GM18951 (cell line): ENCODE data around the gene MOK.
"Not testable (repeated sequence)": the region's sequence is repeated elsewhere in the genome, so short reads cannot be mapped to it uniquely, and the experiment has no call there.

ENCODE experiments used
- POLR2A ChIP-seq: IDR thresholded peaks from 4 replicates; pipeline ENCODE4 v1.6.1; 2011; ENCODE audit warnings: mild to moderate bottlenecking; ENCODE audit not compliant: insufficient read length, insufficient read depth; ENCODE audit errors: extremely low read depth
- in situ Hi-C: fragments of 300-500 bp; cut with MboI; formaldehyde crosslinking; loops from one replicate; pipeline ENCODE4 v1.12.0; 2022; ENCODE audit warnings: low sequenced_read_pairs, mixed read lengths, inconsistent platforms; ENCODE audit not compliant: unreplicated experiment

MOK gene

DNA sequence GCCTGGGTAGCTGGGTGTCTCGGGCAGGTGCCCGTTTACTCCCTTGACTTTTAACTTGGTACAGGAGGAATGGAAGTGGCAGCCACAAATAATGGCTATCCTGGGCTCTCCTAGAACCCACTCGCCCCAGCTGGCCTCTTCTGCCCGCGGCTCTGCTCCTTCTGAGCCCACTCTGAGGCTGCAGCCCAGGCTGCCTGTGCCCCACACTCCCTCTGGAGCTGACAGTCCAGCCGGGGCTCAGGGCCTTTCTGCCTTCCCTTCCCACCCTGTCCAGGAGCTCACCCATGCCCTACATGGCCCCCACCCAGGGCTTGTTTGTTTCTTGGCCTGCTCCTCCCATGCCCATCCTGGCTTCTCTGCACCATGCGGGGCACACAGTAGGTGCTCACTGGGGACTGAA lies 30.2 kb upstream of the MOK start:
- TF ChIP-seq POLR2A: no peak
- in situ Hi-C loops: no loop called here

DNA sequence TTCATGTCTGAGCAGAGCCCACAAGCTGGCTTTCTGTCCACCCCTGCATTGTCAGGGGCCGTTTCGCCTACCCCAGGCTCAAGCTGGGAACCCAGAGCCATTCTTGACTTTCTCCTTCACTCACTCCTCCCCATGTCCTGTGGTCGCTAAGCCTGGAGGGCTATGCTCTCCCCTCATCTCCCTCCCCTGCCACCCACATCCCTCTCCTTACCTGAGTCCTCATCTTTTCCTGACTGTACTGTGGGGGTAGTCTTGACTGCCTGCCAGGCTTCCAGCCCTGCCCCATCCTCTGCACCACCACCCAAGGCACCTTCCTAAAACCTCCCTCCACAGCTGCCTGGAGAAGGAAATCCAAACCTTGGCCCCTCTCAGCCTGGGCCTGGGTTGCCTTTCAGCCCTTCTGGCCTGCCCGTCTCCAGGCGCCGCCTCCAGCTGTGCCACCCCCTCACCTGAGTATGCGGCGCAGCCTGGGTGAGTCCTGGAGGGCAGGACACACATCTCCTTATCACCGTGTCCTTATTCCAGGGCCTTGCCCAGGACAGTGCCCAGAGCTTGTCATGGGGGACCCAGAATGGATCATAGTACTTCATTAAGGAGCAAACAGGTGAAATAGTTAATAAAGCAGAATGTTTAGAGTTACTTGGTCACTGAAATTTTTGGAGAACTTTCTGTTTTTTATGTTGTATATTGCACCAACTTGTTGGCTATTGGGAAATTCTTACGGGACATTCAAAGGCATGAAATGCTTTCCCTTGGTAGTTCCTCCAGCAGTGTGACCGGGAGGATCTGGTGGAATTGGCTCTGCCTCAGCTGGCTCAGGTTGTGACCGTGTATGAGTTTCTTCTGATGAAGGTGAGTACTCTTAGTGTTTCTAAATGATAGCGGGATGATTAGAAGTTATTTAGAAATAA lies 29.1 kb upstream of the MOK start:
- no peak for TF ChIP-seq POLR2A
- in situ Hi-C loops: no loop called here

DNA sequence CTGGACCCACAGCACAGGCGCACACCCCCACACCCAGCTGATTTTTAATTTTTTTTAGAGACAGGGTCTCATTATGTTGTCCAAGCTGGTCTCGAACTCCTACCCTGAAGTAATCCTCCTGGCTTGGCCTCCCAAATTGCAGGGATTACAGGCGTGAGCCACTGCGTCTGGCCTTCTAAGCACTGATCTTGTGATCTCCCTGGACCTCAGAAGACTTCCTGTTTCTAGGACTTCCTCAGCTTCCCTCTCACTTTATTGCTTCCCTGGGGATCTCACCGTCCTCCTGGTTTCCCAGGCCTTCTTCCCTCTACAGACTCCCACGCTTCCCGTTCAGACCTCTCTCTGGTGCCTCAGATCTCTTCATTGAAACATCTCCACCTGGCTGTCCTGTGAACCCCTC lies 28.4 kb upstream of the MOK start:
- no peak for TF ChIP-seq POLR2A
- in situ Hi-C loops: no loop called here

DNA sequence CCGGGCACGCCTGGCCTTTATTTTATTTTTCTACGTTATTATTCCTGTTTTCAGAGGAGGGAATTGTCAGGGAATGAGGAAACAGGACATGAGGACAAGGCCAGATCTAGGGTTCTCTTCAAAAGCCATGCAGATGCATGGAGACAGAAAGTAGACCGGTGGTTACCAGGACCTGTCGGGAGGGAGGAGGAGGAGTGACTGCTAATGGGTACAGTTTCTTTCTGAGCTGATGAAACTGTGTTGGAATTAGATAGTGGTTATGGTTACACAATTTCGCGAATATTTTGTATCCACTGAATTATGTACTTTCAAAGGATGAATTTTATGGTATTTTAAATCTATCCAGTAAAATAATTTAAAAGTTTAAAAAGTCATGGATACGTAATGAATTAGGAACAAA lies 25.8 kb upstream of the MOK start:
- TF ChIP-seq POLR2A: no peak
- in situ Hi-C loops: no loop called here

DNA sequence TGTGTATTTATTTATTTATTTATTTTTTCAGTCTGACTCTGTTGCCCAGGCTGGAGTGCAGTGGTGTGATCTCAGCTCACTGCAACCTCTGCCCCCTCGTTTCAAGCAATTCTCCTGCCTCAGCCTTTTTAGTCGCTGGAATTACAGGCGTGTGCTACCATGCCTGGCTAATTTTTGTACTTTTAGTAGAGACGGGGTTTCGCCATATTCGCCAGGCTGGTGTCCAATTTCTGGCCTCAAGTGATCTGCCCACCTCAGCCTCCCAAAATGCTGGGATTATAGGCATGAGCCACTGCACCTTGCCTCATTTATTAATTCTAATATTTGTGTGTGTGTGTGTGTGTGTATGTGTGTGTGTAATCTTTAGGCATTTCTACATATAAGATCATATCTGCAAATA lies 24.4 kb upstream of the MOK start:
- in situ Hi-C loops: not testable (repeated sequence)

DNA sequence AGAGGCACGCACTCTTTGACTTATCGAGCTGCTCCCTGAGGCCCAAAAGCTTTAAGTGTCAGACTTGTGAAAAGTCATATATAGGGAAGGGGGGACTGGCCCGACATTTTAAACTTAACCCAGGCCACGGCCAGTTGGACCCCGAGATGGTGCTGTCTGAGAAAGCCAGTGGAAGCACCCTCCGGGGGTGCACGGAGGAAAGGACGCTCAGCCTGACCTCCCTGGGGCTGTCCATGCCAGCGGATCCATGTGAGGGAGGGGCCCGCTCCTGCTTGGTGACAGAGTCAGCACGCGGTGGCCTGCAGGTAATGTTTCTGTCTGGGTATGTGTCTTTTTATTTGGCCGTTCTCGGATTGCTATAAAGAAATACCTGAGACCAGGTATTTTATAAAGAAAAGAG lies 21.6 kb upstream of the MOK start:
- in situ Hi-C loops: no loop called here
- TF ChIP-seq POLR2A: no peak

DNA sequence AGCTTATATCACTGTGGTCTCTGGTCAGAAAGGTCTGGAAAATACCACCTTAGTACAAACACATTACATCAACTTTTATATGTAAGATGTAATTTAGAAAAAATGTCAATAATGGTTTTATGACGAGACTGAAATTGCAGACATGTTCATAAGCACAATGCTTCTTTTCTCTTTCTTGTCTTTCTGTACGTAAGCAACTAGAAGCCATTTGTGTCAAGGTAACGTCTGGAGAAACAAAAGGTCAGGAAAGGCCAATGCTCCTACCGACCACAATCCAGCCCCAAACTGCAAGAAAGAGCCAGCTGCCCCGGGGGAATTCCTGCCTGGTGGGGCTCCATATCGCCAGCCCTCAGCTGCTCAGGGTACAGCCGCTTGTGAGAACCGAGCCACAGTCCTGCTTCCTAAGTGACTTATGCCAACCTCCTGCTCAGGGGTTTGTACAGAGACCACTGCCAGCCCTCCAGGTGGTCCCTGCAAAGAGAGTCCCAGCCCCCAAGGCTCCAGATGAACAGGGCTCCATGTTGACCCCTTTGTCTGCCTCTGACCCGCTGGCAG lies 20.9 kb upstream of the MOK start:
- no peak for TF ChIP-seq POLR2A
- in situ Hi-C loops: no loop called here

DNA sequence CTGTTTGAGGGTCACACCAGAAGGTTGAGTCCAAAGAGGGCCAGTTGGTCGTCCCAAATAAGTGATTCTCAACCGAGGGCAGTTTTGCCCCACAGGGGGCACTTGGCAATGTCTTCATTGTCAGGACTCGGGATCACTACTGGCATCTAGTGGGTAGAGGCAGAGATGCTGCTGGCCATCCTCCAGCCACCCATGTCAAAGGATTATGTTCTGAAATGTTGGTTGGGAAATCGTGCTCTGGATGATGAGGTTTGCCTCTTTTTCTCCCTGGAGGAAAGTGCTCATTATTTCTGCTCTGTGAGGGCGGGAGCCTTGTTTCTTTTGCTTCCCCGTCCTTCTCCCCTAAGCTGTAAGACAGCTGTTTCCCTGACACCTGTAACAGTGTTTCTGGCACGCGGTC lies 18.1 kb upstream of the MOK start:
- in situ Hi-C loops: loop anchor here (25.0 kb wide), 1 partner anchor 561 kb away; the partner anchor contains the start of gene PPP2R5C

DNA sequence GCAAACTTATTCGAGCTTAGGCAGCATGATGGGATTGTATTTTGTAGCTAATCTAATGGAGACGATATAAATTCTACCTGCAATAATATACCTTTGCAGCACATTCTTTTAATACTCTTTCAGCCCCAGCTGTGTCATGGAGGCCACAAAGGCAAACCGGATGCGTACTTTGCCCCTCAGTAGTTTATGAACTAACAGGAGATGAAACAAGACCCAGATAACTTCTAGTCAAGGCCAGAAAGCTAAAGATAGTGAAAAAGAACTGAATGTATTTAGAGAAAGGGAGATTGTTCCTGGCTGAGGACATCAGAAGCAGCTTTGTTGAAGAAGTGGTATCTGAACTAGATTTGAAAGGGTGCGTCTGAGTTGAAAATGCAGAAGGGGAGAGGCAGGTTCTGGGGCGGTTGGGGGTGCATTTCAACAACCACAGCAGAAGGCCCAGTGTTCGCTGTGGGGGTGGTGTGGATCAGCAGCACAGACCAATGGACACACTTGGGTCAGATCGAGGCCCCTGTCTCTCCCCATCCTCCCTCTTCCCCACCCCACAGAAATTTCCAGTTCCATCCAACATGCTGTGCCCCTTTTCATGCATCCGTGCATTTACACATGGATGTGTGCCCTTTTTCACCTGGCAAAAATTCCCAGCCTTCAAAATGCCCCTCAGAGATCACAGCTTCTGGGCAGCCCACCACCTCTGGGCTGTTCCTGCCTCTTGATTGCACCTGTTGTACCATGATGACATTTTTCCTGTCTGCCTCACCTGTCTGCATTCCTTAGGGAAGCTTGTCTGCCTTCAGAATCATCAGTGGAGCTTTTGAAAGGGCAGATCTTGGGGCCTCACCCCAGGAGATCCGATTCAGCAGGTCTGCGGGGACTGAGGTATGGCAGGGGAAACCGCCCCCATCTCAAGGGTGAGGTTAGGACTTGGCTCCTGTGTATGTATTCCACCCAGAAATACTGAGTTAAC lies 16.8 kb upstream of the MOK start:
- in situ Hi-C loops: loop anchor here (25.0 kb wide), 1 partner anchor 559 kb away; the partner anchor contains the start of gene PPP2R5C
- TF ChIP-seq POLR2A: no peak

More for the DNA sequence above, 18.1 kb upstream of the MOK start:
- no peak for TF ChIP-seq POLR2A

DNA sequence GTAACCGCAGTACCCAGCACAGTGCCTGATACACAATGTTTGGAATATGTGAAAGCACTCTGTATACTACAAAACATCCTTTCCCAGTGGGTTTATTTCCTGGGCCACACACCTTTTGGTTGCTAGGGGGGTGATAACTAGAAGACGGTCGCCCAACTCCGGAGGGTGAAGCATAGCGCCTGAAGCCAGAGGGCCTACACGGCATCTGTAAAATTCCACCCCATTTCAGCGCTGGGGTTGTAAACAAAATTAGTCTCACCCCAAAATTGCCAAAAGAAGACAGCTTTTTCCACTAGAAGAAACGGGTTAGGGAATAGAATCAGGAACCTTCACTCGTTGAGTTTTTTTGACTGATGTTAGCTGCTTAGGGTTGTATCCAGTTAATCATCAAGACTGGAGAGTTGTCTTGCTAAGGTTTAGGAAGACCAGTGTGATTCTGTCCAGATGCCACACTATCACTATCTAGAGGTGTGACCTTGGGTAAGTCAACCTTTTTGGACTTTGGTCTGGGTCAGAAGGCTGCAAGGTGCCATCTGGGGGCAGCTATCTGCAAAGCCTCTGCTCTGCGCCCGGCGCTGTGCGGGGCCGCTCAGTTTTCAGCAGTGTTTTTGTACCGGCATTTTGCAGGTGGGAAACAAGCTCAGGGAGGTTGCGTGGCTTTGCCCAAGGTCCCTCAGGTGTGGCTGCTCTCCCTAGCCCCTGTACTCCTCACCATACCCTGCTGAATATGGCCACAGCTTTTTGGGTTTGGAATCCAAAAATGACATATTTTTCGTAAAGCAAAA lies 15.9 kb upstream of the MOK start:
- in situ Hi-C loops: loop anchor here (25.0 kb wide), 1 partner anchor 559 kb away; the partner anchor contains the start of gene PPP2R5C
- no peak for TF ChIP-seq POLR2A

DNA sequence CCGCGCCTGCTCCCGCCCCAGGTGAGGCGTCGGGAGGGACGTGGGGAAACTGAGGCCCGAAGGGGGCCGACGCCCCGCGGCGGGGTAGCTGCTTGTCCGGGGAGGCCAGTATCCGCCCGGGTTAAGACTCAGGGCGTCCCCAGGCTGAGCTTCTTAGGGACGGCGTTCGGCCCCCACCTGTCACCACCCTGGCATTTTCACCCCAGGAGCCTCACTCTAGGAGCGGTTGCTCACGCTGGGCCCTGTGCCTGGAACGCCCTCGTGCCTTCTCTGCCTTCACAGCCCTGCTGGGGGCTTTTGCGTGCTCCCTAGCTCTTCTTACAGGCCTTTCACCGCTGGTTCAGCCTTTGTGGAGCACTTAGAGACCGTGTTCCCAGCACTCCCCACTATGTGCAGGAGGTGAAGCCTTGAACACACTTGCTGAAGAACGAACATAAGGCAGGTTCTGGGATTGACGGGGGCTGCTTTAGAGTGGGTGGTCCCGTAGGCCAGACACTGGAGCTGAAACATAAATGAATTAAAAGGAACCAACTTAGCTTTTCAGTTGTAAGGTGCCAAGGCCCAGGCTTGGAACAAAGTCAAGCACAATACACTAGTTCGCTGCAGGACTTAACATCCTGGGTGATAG lies 15.2 kb upstream of the MOK start:
- no peak for TF ChIP-seq POLR2A
- in situ Hi-C loops: loop anchor here (25.0 kb wide), 1 partner anchor 558 kb away; the partner anchor contains the start of gene PPP2R5C
